Activated T-helper 9 cell treated with anti-CD3 and anti-CD28 coated beads, Interleukin-2, amount 50 U/mL, for 16 hours (primary cell): ENCODE data around the gene IGF2BP2.
"Not testable (repeated sequence)": the region's sequence is repeated elsewhere in the genome, so short reads cannot be mapped to it uniquely, and the experiment has no call there.

Source experiments
- DNase-seq: peaks from one replicate; pipeline ENCODE4 v3.0.0-alpha.2; 2020; ENCODE audit warnings: low read depth

Gene IGF2BP2

GRCh38 chr3:185659942-185660921 lies 164.6 kb downstream of the IGF2BP2 start:
- peak; percentile 15 for DNase-seq

- DNase-seq: no peak
Observed at GRCh38 chr3:185658943-185659342, 165.9 kb downstream of the IGF2BP2 start.

GRCh38 chr3:185658504-185658912 lies 166.3 kb downstream of the IGF2BP2 start:
- DNase-seq: no peak

GRCh38 chr3:185657691-185658503 lies 166.9 kb downstream of the IGF2BP2 start:
- no peak for DNase-seq

GRCh38 chr3:185657211-185657610 lies 167.6 kb downstream of the IGF2BP2 start:
- DNase-seq: no peak

GRCh38 chr3:185656321-185656840 lies 168.5 kb downstream of the IGF2BP2 start:
- no peak for DNase-seq

GRCh38 chr3:185655426-185656320 lies 169.2 kb downstream of the IGF2BP2 start:
- no peak for DNase-seq

- DNase-seq: no peak
Observed at GRCh38 chr3:185654758-185655145, 170.1 kb downstream of the IGF2BP2 start.

- no peak for DNase-seq
Observed at GRCh38 chr3:185653949-185654757, 170.7 kb downstream of the IGF2BP2 start.

- DNase-seq: no peak
Observed at GRCh38 chr3:185651971-185652370, 172.9 kb downstream of the IGF2BP2 start.

- no peak for DNase-seq
Observed at GRCh38 chr3:185649414-185649813, 175.4 kb downstream of the IGF2BP2 start.

GRCh38 chr3:185648396-185648795 lies 176.4 kb downstream of the IGF2BP2 start:
- DNase-seq: no peak

- no peak for DNase-seq
Observed at GRCh38 chr3:185647880-185648210, 177.0 kb downstream of the IGF2BP2 start.

- DNase-seq: no peak
Observed at GRCh38 chr3:185647134-185647879, 177.5 kb downstream of the IGF2BP2 start.

GRCh38 chr3:185646382-185647133 lies 178.3 kb downstream of the IGF2BP2 start:
- no peak for DNase-seq

- no peak for DNase-seq
Observed at GRCh38 chr3:185645596-185646381, 179.1 kb downstream of the IGF2BP2 start.

- DNase-seq: not testable (repeated sequence)
Observed at GRCh38 chr3:185645191-185645590, 179.7 kb downstream of the IGF2BP2 start.

- DNase-seq: no peak
Observed at GRCh38 chr3:185640308-185640707, 184.5 kb downstream of the IGF2BP2 start.
